Measurements from ENCODE around the gene PAIP2B.

The PAIP2B gene

DNA sequence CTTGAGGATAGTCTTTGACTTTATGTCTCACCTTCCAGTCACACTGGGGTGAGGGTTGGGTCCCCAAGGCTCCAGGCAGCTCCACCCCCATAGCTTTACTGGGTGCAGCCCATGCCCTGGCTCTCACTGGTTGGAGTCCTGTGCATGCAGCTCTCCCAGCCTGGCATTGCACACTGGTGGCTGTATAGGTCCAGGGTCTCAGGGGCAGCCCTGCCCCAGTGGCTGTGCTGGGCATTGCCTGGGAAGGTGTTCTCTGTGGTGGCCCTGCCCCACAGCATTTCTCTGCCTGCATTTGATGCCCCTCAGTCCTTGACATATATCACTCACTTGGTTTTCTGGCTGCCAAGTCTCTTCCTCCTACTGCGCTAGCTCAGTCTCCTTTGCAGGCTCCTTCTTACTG, 75.3 kb downstream of the PAIP2B start:
- no peak for DNase-seq

DNA sequence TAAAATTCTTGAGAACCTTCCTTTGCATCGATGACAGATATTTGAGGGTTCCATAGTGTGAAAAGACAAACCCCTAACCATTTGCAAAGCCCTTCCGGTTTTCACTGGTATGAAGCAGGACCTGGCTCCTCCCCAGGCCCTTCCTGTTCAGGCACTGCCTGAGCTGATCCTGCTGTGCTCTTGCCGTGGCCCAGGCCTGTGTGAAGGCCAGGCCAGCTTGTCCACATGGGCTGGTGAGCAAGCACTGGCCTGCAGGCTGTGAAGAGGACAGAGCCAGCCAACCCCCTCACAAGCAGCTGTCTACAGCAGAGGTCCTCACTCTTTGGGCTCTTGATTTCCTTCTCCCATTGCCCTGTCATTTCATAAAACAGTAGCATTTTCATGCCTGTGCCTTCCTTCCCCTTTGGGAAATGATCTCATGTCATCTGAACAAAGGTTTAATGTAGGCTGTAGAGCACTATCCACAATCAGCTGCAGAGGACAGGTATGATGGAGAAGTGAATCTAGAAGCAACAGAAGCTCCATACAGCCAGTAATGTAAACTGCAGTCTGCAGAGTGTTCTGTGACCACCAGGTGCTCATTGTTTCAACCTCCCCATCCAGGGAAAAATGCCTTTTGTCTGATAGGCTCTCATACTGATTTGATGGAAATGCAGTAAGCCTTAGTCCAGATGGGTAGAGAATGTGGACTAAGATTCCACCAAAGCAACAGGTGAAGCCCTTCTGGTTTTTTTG, 76.7 kb downstream of the PAIP2B start:
- no peak for DNase-seq

DNA sequence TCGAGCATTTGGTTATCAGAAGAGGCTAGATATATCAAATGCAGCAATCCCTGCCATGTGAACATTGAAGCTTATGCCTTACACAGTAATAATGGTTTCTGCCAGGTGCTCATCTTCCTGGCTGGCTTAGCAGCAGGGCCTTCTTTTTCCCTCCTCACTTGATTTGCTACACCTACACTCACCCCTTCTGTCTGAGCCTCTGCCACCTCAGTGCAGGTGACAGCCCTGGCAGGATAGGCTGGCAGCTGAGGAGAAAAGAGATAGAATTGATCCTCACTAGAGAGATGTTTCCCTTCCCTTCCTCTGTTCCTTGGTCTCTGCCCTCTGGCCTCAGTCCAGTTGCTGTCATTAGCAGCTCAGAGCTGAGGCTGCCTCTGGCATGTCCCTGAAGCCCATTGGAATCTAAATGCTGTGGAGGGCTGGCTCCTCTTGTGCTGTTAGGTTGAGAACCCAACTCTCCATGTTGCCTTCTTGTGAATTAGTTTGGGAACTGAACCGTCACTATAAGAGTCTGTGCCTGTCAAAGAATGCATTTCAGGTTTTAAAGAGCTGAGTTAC, 78.3 kb downstream of the PAIP2B start:
- no peak for DNase-seq

DNA sequence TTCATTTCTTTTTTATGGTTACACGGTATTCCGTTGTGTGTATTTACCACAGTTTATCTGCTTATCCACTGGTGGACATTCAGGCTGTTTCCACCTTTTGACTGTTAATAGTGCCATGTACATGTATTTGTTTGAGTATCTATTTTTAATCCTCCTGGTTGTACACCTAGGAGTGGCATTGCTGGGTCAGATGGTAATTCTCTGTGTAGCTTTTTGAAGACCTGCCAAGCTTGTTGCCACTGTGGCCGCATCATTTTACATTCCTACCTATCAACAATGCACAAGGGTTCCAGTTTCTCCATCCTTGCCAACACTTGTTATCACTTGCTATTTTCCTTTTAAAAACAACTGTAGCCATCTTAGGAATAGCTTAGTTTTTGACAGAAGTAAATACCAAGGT, 83.1 kb downstream of the PAIP2B start:
- DNase-seq, result no peak

DNA sequence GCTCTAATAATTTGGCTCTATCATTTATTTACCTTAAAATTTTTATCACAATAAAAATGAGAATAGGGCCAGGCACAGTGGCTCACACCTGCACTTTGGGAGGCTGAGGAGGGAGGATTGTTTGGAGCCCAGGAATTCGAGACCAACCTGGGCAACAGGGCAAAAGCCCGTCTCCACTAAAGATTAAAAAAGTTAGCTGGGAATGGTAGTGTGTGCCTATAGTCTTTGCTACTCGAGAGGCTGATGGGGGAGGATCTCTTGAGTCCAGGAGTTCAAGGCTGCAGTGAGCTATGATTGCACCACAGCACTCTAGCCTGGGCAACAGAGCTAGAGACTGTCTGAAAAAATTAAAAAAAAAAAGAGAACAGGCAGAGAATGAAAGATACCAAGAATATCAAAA, 90.7 kb downstream of the PAIP2B start:
- DNase-seq, result no peak

DNA sequence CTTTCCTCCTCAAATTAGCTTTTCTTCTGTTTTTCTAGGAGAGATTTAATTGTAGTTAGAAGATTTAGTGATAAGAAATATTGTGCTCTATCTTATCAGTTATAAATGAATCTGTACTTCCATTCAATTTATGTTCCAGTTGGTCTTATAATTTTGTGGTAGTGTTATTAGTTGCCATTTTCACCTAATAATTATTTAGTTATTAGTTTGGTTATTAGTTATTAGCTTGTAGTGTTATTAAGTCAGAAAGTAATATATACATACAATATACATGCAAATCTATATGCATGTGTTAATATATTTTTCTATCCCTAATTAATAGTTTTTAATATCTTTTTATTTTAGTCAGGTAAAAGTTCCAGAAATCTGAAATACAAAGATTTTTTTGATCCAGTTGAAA, 93.3 kb downstream of the PAIP2B start:
- DNase-seq, result no peak
